ENCODE data around the gene NUBP2. TPM values are rescaled to one million over a fixed set of nuclear protein-coding genes. Genes with fewer than 3 reads are reported as not detected.
A peak's percentile ranks its signal among the peaks of the same experiment; 100 is the strongest.

The NUBP2 gene
- total RNA-seq, 1 experiment from 2014 or later, result 89.2 TPM

GRCh38 chr16:1822801-1823200 is 40.0 kb downstream of the NUBP2 start:
- Mint-ChIP-seq H3K4me1 (peaks cover 9% of the 10 kb centered on the region), H3K27me3 (ENCODE audit: low read depth) (peaks cover 2% of the 10 kb centered on the region; the same call in 1 of the 2 replicates), H3K9me3 (no peaks in the 10 kb centered on the region), H3K4me3 (no peak overlapping the region), H3K36me3 (no peaks in the 10 kb centered on the region), H3K27ac (no peak overlapping the region)
- ChIA-PET CTCF (interaction anchor here (1.1 to 2.8 kb wide), 4 partner anchors 11 to 106 kb away, joined by 3 to 18 read pairs (median 13); partner anchors contain the start of genes IGFALS, NUBP2 and SPSB3), POLR2A (no interaction called here)
- TF ChIP-seq ATF1 (CRISPR knock-in tag; IDR thresholded peaks at IDR 0.05) (no peak), CREM (CRISPR knock-in tag; IDR thresholded peaks at IDR 0.05) (no peak), E2F4 (CRISPR knock-in tag; IDR thresholded peaks at IDR 0.05; ENCODE audit: borderline replicate concordance, low read depth) (no peak), FOXK1 (CRISPR knock-in tag; IDR thresholded peaks at IDR 0.05) (no peak), CTCF (IDR thresholded peaks at IDR 0.05) (no peak), CBFB (CRISPR knock-in tag; IDR thresholded peaks at IDR 0.05; ENCODE audit: low read depth) (no peak)
- TF ChIP-seq, protein P1, sequence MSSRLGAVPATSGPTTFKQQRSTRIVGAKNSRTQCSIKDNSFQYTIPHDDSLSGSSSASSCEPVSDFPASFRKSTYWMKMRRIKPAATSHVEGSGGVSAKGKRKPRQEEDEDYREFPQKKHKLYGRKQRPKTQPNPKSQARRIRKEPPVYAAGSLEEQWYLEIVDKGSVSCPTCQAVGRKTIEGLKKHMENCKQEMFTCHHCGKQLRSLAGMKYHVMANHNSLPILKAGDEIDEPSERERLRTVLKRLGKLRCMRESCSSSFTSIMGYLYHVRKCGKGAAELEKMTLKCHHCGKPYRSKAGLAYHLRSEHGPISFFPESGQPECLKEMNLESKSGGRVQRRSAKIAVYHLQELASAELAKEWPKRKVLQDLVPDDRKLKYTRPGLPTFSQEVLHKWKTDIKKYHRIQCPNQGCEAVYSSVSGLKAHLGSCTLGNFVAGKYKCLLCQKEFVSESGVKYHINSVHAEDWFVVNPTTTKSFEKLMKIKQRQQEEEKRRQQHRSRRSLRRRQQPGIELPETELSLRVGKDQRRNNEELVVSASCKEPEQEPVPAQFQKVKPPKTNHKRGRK (CRISPR knock-in tag; IDR thresholded peaks at IDR 0.05; ENCODE audit: borderline replicate concordance), result no peak
- ATAC-seq, result no peak
- DNase-seq (ENCODE audit: low spot score), result no peak

DNA sequence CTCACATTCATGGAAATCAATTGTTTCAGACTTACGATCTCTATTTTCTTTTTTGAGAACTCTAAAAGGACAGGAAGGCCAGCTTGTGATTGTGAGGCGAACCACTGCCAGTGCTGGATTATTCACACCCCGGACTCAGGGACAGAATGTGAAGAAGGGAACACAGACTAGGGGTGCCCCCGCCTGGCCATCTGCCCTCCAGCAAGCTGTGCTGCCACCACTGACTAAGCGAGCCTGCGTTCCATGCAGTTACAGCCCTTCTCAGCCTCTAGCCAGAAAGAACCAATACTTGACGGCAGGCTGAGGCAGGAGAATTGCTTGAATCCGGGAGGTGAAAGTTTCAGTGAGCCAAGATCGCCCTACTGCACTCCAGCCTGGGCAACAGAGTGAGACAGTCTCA is 41.1 kb downstream of the NUBP2 start:
- Mint-ChIP-seq H3K9me3 (no peaks in the 10 kb centered on the region), H3K4me1 (peaks cover 16% of the 10 kb centered on the region), H3K36me3 (no peaks in the 10 kb centered on the region), H3K27me3 (ENCODE audit: low read depth) (peaks cover 2% of the 10 kb centered on the region; the same call in 1 of the 2 replicates), H3K4me3 (peak overlapping the region; percentile 45; the same call in 1 of the 2 replicates), H3K27ac (peak overlapping the region; percentile 93)
- peak; percentile 50 for ATAC-seq
- DNase-seq (ENCODE audit: low spot score), result peak; percentile 67
- TF ChIP-seq TCF7 (CRISPR knock-in tag; IDR thresholded peaks at IDR 0.05; ENCODE audit: low read depth), result no peak
- no peak for TF ChIP-seq HMGA2 (CRISPR knock-in tag; IDR thresholded peaks at IDR 0.05)
- TF ChIP-seq, protein P2, sequence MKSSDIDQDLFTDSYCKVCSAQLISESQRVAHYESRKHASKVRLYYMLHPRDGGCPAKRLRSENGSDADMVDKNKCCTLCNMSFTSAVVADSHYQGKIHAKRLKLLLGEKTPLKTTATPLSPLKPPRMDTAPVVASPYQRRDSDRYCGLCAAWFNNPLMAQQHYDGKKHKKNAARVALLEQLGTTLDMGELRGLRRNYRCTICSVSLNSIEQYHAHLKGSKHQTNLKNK (CRISPR knock-in tag; IDR thresholded peaks at IDR 0.05), result no peak
- ChIA-PET POLR2A (no interaction called here), CTCF (interaction anchor here (1.0 to 2.8 kb wide), 11 partner anchors 12 to 123 kb away, joined by 3 to 18 read pairs (median 5); partner anchors contain the start of genes IGFALS, MAPK8IP3, NUBP2 and SPSB3)

DNA sequence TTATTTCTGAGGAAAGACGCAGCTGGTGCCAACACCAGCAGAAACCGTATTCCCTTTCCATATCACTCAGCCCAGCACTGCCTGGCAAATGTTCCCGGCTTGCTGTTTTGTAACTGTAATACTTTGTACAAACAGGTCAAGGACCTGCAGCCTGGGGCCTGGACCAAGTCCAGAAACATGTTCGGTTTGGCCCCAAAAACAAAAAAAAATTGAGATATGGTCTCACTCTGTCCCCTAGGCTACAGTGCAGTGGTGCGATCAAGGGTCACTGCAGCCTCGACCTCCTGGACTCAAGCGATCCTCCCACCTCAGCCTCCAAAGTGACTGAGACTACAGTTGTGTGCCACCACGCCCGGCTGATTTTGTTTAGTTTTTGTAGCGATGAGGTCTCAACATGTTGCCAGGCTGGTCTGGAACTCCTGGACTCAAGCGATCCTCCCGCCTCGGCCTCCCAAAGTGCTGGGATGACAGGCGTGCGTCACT is 42.7 kb downstream of the NUBP2 start:
- Mint-ChIP-seq H3K27ac (no peak overlapping the region), H3K9me3 (no peaks in the 10 kb centered on the region), H3K4me3 (peak overlapping the region; percentile 65), H3K27me3 (ENCODE audit: low read depth) (peaks cover 2% of the 10 kb centered on the region; the same call in 1 of the 2 replicates), H3K36me3 (no peaks in the 10 kb centered on the region), H3K4me1 (peaks cover 19% of the 10 kb centered on the region)
- ChIA-PET CTCF (interaction anchor here (0.8 kb wide), 1 partner anchor 43 kb away, joined by 4 read pairs; the partner anchor contains the start of genes NUBP2 and SPSB3), POLR2A (no interaction called here)
- DNase-seq (ENCODE audit: low spot score) (no peak), ATAC-seq (no peak)
- TF ChIP-seq ZNF219 (CRISPR knock-in tag; IDR thresholded peaks at IDR 0.05; ENCODE audit: borderline replicate concordance), result no peak
- TF ChIP-seq, protein P3, sequence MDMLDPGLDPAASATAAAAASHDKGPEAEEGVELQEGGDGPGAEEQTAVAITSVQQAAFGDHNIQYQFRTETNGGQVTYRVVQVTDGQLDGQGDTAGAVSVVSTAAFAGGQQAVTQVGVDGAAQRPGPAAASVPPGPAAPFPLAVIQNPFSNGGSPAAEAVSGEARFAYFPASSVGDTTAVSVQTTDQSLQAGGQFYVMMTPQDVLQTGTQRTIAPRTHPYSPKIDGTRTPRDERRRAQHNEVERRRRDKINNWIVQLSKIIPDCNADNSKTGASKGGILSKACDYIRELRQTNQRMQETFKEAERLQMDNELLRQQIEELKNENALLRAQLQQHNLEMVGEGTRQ (CRISPR knock-in tag; IDR thresholded peaks at IDR 0.05), result no peak
- no peak for TF ChIP-seq ZNF138 (CRISPR knock-in tag; conservative IDR thresholded peaks at IDR 0.05)
- TF ChIP-seq SP1 (CRISPR knock-in tag; conservative IDR thresholded peaks at IDR 0.05), result no peak
- TF ChIP-seq ATF2 (CRISPR knock-in tag; IDR thresholded peaks at IDR 0.05; ENCODE audit: borderline replicate concordance, low read depth), result no peak
- no peak for TF ChIP-seq SOX15 (CRISPR knock-in tag; IDR thresholded peaks at IDR 0.05)
- no peak for TF ChIP-seq ZNF396 (CRISPR knock-in tag; IDR thresholded peaks at IDR 0.05; ENCODE audit: borderline replicate concordance)
- TF ChIP-seq ZBTB21 (CRISPR knock-in tag; IDR thresholded peaks at IDR 0.05; ENCODE audit: borderline replicate concordance), result no peak
- no peak for TF ChIP-seq USF1 (CRISPR knock-in tag; IDR thresholded peaks at IDR 0.05)
- TF ChIP-seq ETV6 (CRISPR knock-in tag; IDR thresholded peaks at IDR 0.05), result no peak
